ENCODE results near the gene PAK1.

- TF ChIP-seq CTBP1 (IDR thresholded peaks at IDR 0.05; ENCODE audit: borderline replicate concordance) (no peak), NFRKB (IDR thresholded peaks at IDR 0.05) (no peak), BHLHE40 (IDR thresholded peaks at IDR 0.05; ENCODE audit: borderline replicate concordance) (no peak), SP1 (IDR thresholded peaks at IDR 0.05) (no peak)
Measured at GRCh38 chr11:77322926-77323590, 150.8 kb downstream of the PAK1 start.

Measured in HEK293T (cell line).